Lung (tissue), 12 donors: Measurements from ENCODE around the gene ATP6V1B1. TPM values are rescaled to one million over a fixed set of nuclear protein-coding genes. Genes with fewer than 3 reads are reported as not detected.

ENCODE experiments used
- ATAC-seq: fragments of 200-7000 bp; cut with Tn5 transposase; one replicate; pipeline ENCODE4 v1.9.1; 2020; ENCODE audit warnings: moderate number of reproducible peaks; ENCODE audit not compliant: insufficient read depth, low FRiP score
- DNase-seq, 3 donors: peaks; one replicate each; pipeline ENCODE4 v3.0.0-alpha.2; 2013 to 2017
- H3K27ac ChIP-seq, 2 donors: one replicate each; pipeline ENCODE4 v1.5.1; 2013; ENCODE audit warnings: mild to moderate bottlenecking in 2 of 2, moderate library complexity in 2 of 2, control low read depth in 1 of 2, inconsistent platforms in 1 of 2, low read depth in 1 of 2, low read length in 1 of 2
- H3K27me3 ChIP-seq, 3 donors: one replicate each; pipeline ENCODE4 v1.5.1; 2013; ENCODE audit warnings: low read length in 2 of 3; ENCODE audit not compliant: control insufficient read depth in 3 of 3, insufficient read depth in 3 of 3
- H3K36me3 ChIP-seq, 4 donors: one replicate each; pipeline ENCODE4 v1.5.1; 2013; ENCODE audit warnings: low read length in 4 of 4, mild to moderate bottlenecking in 1 of 4, moderate library complexity in 1 of 4; ENCODE audit not compliant: control insufficient read depth in 4 of 4, insufficient read depth in 4 of 4
- H3K4me1 ChIP-seq, 5 donors: one replicate each; pipeline ENCODE4 v1.5.1; 2013; ENCODE audit warnings: low read length in 5 of 5, mild to moderate bottlenecking in 2 of 5, moderate library complexity in 1 of 5; ENCODE audit not compliant: control insufficient read depth in 5 of 5, insufficient read depth in 5 of 5
- H3K4me3 ChIP-seq: one replicate; pipeline ENCODE4 v1.5.1; 2013; ENCODE audit warnings: mild to moderate bottlenecking, control low read depth, moderate library complexity
- H3K9ac ChIP-seq, 2 donors: one replicate each; pipeline ENCODE4 v1.5.1; 2013; ENCODE audit warnings: low read length in 2 of 2, control low read depth in 1 of 2; ENCODE audit not compliant: insufficient read depth in 1 of 2
- H3K9me3 ChIP-seq, 4 donors: one replicate each; pipeline ENCODE4 v1.5.1; 2013; ENCODE audit warnings: low read length in 3 of 4, mild to moderate bottlenecking in 1 of 4, moderate library complexity in 1 of 4; ENCODE audit not compliant: control insufficient read depth in 4 of 4, insufficient read depth in 3 of 4
- CTCF ChIP-seq: IDR thresholded peaks from 2 replicates; pipeline ENCODE4 v1.5.1; 2012; ENCODE audit warnings: mild to moderate bottlenecking; ENCODE audit errors: control extremely low read depth, extremely low read depth
- WGBS, 2 donors: extraction: QIAGEN DNeasy Blood & Tissue Kit; methylation state at CpG; one replicate each; pipeline ENCODE4 v1.1.7; 2013; 5-methylcytosine and 5-hydroxymethylcytosine counted together
- polyA plus RNA-seq, 2 donors: library from polyadenylated mRNA; stranded (reverse); fragments of 200-250 nt; gene quantifications; one replicate each; pipeline ENCODE4 v1.2.1, GENCODE V29; 2013
- total RNA-seq, 2 donors: library from RNA; depleted of rRNA in 1 of 2; stranded (reverse); fragments of >200 nt in 1 of 2; gene quantifications; one replicate each; pipeline ENCODE4 v1.2.1, GENCODE V29; 2014 to 2021
- donor health status: control.
- donor health status: control.
- donor health status: Bipolar disorder and iron deficiency.
- donor health status: healthy.
- donor health status: DM: yes; HTN: yes; CAD: no.

Gene ATP6V1B1
- total and polyA plus RNA-seq, 4 donors: 0.33 to 5.9 (median 1.8) TPM

- Histone ChIP-seq H3K27ac (no peak overlapping the region), H3K27me3 (no peaks in the 10 kb centered on the region), H3K36me3 (peaks cover 0 to 22% (median 13%) of the 10 kb centered on the region in 4 donors), H3K9me3 (peaks cover 0 to 1% (median 0%) of the 10 kb centered on the region in 4 donors), H3K9ac (no peak overlapping the region), H3K4me1 (peaks cover 0 to 6% (median 1%) of the 10 kb centered on the region in 5 donors), H3K4me3 (no peak overlapping the region)
- no peak for DNase-seq
- no peak for TF ChIP-seq CTCF
- no peak for ATAC-seq
- 95 to 96% methylated on average over 3 of the region's 3 CpGs for WGBS, 2 donors
These were observed 47.3 kb downstream of the ATP6V1B1 start for GRCh38 chr2:70982971-70983370.

GRCh38 chr2:70983506-70984227 is 48.0 kb downstream of the ATP6V1B1 start:
- ATAC-seq (no peak), DNase-seq (no peak)
- Histone ChIP-seq H3K27me3 (no peaks in the 10 kb centered on the region), H3K4me1 (peaks cover 0 to 7% (median 0%) of the 10 kb centered on the region in 5 donors), H3K9me3 (peaks cover 0 to 1% (median 0%) of the 10 kb centered on the region in 4 donors), H3K36me3 (peaks cover 0 to 27% (median 18%) of the 10 kb centered on the region in 4 donors), H3K4me3 (no peak overlapping the region), H3K27ac (no peak overlapping the region), H3K9ac (no peak overlapping the region)
- 92 to 93% methylated on average over 8 of the region's 8 CpGs for WGBS, 2 donors
- TF ChIP-seq CTCF: no peak

- peaks cover 0 to 1% (median 0%) of the 10 kb centered on the region in 4 donors for H3K9me3 ChIP-seq
- ATAC-seq (no peak), DNase-seq (no peak)
- H3K27ac ChIP-seq: no peak overlapping the region
- no peak overlapping the region for H3K9ac ChIP-seq
- no peak for TF ChIP-seq CTCF
- peaks cover 0 to 5% (median 0%) of the 10 kb centered on the region in 5 donors for H3K4me1 ChIP-seq
- no peak overlapping the region for H3K4me3 ChIP-seq
- H3K36me3 ChIP-seq: peaks cover 3 to 33% (median 22%) of the 10 kb centered on the region in 4 donors
- no peaks in the 10 kb centered on the region for H3K27me3 ChIP-seq
- WGBS, 2 donors: 68 to 87% methylated on average over 3 of the region's 3 CpGs
These were observed 48.5 kb downstream of the ATP6V1B1 start for GRCh38 chr2:70984228-70984575.
